Body of pancreas (tissue), 4 donors: ENCODE results near the gene FAM124A. TPM values are rescaled to one million over a fixed set of nuclear protein-coding genes. Genes with fewer than 3 reads are reported as not detected.
A peak's percentile ranks its signal among the peaks of the same experiment; 100 is the strongest.

ENCODE experiments used
- ATAC-seq: fragments of 150-250 bp; one replicate; pipeline ENCODE4 v1.9.1; 2016
- DNase-seq, 4 donors: peaks; one replicate each; pipeline ENCODE4 v3.0.0-alpha.2; 2019
- H3K27ac ChIP-seq, 4 donors: fragments of 200-600 bp; sonication (generic); 1 replicate in 3 of 4; 2 replicates in 1 of 4; pipeline versions ENCODE4 v1.5.1 to v1.6.1; 2016 to 2019; ENCODE audit warnings: mild to moderate bottlenecking in 1 of 4, mixed read lengths in 1 of 4, moderate library complexity in 1 of 4
- H3K27me3 ChIP-seq, 2 donors: fragments of 200-600 bp; sonication (generic); one replicate each; pipeline ENCODE4 v1.6.0; 2016; ENCODE audit warnings: mild to moderate bottlenecking in 1 of 2
- H3K36me3 ChIP-seq, 2 donors: fragments of 200-600 bp; sonication (generic); replicated peaks in 1 of 2; 2 replicates each; pipeline ENCODE4 v1.5.1; 2016; ENCODE audit warnings: low read depth in 2 of 2; ENCODE audit not compliant: insufficient read depth in 1 of 2
- H3K4me1 ChIP-seq: fragments of 200-600 bp; sonication (generic); one replicate; pipeline ENCODE4 v1.6.0; 2016
- H3K4me3 ChIP-seq, 2 donors: fragments of 200-600 bp; sonication (generic); 1 replicate in 1 of 2; 2 replicates in 1 of 2; pipeline ENCODE4 v1.5.1; 2016 to 2019
- H3K9me3 ChIP-seq, 3 donors: fragments of 200-600 bp; sonication (generic); 1 replicate in 2 of 3; 2 replicates in 1 of 3; pipeline ENCODE4 v1.5.1; 2016
- POLR2A ChIP-seq, 3 donors: fragments of 450-650 bp; IDR thresholded peaks; one replicate each; pipeline ENCODE4 v1.6.1; 2016; ENCODE audit warnings: antibody characterized with exemption in 3 of 3, mild to moderate bottlenecking in 2 of 3
- WGBS, 2 donors: methylation state at CpG; one replicate each; pipeline ENCODE4 v1.1.5; 2017; 5-methylcytosine and 5-hydroxymethylcytosine counted together
- intact Hi-C: fragments of 100-400 bp; cut with DNase I; formaldehyde crosslinking; loops from one replicate; pipeline ENCODE4 v1.15.1; 2023
- total RNA-seq, 2 donors: library from RNA; depleted of rRNA; stranded (reverse); fragments of >200 nt; gene quantifications; one replicate each; pipeline ENCODE4 v1.1.0, GENCODE V29; 2016
- TF ChIP-seq, protein P1 (sequence below), 7 experiments: fragments of 450-650 bp in 4 of 7; fragments of 200-600 bp in 3 of 7; sonication (generic) in 3 of 7; IDR thresholded peaks; one replicate each; pipeline ENCODE4 v1.5.1; 2016 to 2019; ENCODE audit warnings: antibody characterized with exemption in 7 of 7

The FAM124A gene
- total RNA-seq, 2 donors from 2014 or later: 0.78 to 2.0 TPM

DNA sequence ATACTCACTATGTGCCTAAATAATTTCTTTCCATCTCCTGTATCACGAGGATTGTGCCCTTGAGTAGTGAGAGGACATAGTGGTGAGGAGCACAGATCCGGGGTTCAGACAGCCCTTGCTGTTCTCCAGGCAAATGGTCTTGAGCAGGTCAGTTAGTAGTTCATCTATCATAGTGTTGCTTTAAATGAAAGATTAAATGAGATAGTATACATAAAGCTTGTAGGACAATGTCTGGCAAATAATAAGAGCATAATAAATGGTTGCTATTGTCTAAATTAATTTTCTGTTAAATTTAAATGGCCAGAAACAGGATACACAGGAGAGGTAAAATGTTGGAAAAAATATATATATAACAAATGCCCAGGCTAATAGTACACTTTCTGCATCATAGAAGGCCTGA is 23.4 kb downstream of the FAM124A start:
- Histone ChIP-seq H3K27me3 (no peaks in the 10 kb centered on the region), H3K4me1 (peaks cover 10% of the 10 kb centered on the region), H3K36me3 (no peaks in the 10 kb centered on the region), H3K27ac (no peak overlapping the region), H3K9me3 (no peaks in the 10 kb centered on the region), H3K4me3 (no peak overlapping the region)
- no peak for TF ChIP-seq POLR2A (IDR thresholded peaks at IDR 0.05)
- TF ChIP-seq, protein P1, sequence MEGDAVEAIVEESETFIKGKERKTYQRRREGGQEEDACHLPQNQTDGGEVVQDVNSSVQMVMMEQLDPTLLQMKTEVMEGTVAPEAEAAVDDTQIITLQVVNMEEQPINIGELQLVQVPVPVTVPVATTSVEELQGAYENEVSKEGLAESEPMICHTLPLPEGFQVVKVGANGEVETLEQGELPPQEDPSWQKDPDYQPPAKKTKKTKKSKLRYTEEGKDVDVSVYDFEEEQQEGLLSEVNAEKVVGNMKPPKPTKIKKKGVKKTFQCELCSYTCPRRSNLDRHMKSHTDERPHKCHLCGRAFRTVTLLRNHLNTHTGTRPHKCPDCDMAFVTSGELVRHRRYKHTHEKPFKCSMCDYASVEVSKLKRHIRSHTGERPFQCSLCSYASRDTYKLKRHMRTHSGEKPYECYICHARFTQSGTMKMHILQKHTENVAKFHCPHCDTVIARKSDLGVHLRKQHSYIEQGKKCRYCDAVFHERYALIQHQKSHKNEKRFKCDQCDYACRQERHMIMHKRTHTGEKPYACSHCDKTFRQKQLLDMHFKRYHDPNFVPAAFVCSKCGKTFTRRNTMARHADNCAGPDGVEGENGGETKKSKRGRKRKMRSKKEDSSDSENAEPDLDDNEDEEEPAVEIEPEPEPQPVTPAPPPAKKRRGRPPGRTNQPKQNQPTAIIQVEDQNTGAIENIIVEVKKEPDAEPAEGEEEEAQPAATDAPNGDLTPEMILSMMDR (IDR thresholded peaks at IDR 0.05): no peak
- DNase-seq (no peak), ATAC-seq (no peak)
- intact Hi-C loops: no loop called here
- 73 to 90% methylated on average over 2 of the region's 2 CpGs for WGBS, 2 donors

DNA sequence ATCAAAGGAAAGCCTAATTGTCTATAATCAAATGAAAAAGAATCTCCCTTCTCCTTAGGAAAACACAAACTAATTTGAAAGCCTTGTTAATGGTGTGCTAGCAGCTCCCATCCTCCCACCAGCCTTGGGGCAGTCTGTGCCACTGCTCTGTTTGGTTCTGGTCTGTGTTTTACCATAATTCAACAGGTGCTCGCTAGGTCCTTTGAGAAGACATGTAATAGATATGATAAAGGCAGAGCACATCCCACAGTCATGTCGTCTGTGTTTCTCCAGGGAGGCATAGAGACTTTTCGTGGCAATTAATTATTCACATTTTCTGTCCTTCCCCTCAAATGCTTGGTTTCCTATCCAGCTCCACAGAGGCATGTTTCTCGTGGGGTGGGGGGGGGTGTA is 23.8 kb downstream of the FAM124A start:
- no peak for ATAC-seq
- WGBS, 2 donors: 50 to 65% methylated on average over 4 of the region's 4 CpGs
- no peak overlapping the region for H3K27ac ChIP-seq

DNA sequence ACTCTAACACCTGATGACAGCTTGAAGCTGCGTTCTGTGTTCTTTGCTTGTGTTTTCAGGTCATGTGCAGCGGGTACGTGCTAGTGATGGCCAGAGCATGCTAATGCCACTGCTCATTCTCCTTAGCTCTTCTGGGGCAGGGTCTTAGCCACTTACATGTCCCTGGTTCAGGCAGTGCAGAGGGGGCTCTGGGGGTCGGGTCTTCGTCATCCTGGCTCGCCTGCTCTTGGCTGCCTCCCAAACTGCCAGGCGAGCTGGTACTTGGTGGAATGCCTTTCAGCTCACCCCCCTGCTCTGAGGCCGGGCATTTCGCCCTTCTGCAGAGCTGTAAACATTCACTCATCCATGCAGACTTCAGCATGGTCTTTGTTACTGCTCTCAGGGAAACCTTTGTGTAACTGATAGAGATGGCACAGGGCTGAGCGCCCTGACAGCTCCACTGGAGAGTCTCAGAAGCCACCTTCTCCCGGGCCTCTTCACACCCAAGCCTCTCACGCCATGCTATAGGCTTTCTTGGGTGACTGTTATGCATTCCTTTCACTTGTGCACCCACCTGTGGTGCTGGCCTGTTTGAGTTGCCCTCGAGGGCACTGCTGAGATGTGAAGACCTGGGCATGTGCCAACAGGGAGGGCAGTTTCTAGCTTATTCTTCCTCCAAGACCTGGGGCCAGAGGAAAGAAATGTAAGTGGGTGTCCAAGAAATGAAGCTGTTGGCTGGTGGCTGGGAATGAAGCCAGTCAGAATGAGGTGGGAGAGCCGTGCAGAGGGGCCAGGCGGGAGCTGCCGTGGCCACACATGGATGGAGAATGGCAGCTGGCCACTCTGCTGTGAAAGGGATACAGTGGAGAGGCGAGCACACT is 24.4 kb downstream of the FAM124A start:
- no peaks in the 10 kb centered on the region for H3K27me3 ChIP-seq
- DNase-seq (peak in 1 of 4 donors; percentile 23), ATAC-seq (peak; percentile 41)
- peak overlapping the region in 1 of 4 donors; percentile 12 for H3K27ac ChIP-seq
- intact Hi-C loops: no loop called here
- 51 to 66% methylated on average over 11 to 16 of the region's 17 CpGs for WGBS, 2 donors
- H3K4me1 ChIP-seq: peaks cover 15% of the 10 kb centered on the region
- H3K36me3 ChIP-seq: no peaks in the 10 kb centered on the region
- no peaks in the 10 kb centered on the region for H3K9me3 ChIP-seq
- TF ChIP-seq POLR2A (IDR thresholded peaks at IDR 0.05): no peak
- TF ChIP-seq, protein P1 (IDR thresholded peaks at IDR 0.05): no peak
- H3K4me3 ChIP-seq: no peak overlapping the region

More for the DNA sequence above, 23.8 kb downstream of the FAM124A start:
- H3K4me1 ChIP-seq: peaks cover 15% of the 10 kb centered on the region
- no peaks in the 10 kb centered on the region for H3K9me3 ChIP-seq
- intact Hi-C loops: no loop called here
- H3K4me3 ChIP-seq: no peak overlapping the region
- DNase-seq: no peak
- no peaks in the 10 kb centered on the region for H3K36me3 ChIP-seq
- H3K27me3 ChIP-seq: no peaks in the 10 kb centered on the region
- no peak for TF ChIP-seq POLR2A (IDR thresholded peaks at IDR 0.05)
- TF ChIP-seq, protein P1 (IDR thresholded peaks at IDR 0.05): no peak

DNA sequence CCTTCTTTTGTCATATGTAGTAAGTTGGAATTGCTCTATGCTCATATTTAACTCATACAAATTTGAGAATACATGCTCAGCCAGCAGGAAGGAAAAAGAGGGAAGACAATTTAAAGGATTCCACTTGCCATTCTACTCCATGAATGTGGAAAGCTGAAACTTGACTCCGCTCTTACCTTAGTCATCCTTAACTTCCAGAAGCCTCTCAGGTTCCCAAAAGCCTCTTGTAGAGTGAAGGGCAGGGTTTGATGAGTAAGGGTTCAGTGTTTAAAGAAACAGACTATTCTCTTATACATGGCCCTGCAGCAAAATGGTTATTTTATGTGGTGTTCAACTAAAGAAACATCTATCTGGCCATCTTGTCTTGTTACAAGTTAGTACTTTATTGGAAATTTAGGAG is 27.1 kb downstream of the FAM124A start:
- no peak for TF ChIP-seq POLR2A (IDR thresholded peaks at IDR 0.05)
- TF ChIP-seq, protein P1 (IDR thresholded peaks at IDR 0.05): no peak
- WGBS, 2 donors: 95 to 100% methylated on average over 1 of the region's 1 CpG
- no peak overlapping the region for H3K27ac ChIP-seq
- H3K4me3 ChIP-seq: no peak overlapping the region
- no peak for DNase-seq
- no peaks in the 10 kb centered on the region for H3K36me3 ChIP-seq
- H3K4me1 ChIP-seq: peaks cover 29% of the 10 kb centered on the region
- no peaks in the 10 kb centered on the region for H3K9me3 ChIP-seq
- no peak for ATAC-seq
- no peaks in the 10 kb centered on the region for H3K27me3 ChIP-seq
- intact Hi-C loops: no loop called here
